ENCODE measurements around the gene TFB1M.

GRCh38 chr6:155325700-155326516 lies 11.6 kb upstream of the TFB1M start:
- TF ChIP-seq CTCF (IDR thresholded peaks at IDR 0.05) (no peak), POLR2A (IDR thresholded peaks at IDR 0.05) (no peak)
